HCT116 (cell line): Measurements from ENCODE around the gene SNX20. TPM values are rescaled to one million over a fixed set of nuclear protein-coding genes. Genes with fewer than 3 reads are reported as not detected.

ENCODE experiments used
- ATAC-seq: fragments of 200-7000 bp; cut with Tn5 transposase; 2 replicates; pipeline ENCODE4 v1.9.1; 2020; ENCODE audit warnings: mild to moderate bottlenecking, moderate library complexity
- BruUV-seq: library from RNA; stranded (reverse); fragments of 400-500 nt; replicated peaks from 2 replicates; lab custom pipeline; 2021; lab: Mats Ljungman, UMichigan
- CTCF ChIA-PET: fragments of 300-600 bp; sonication (Branson Sonifier 250); formaldehyde crosslinking; loops from one replicate; lab custom pipeline; 2021; ENCODE audit warnings: antibody characterized with exemption; lab: Charles Lee
- POLR2A ChIA-PET: fragments of 300-600, 350-600 bp; sonication (Branson Sonifier 250); formaldehyde crosslinking; loops from one replicate; lab custom pipeline; 2021; ENCODE audit warnings: antibody characterized with exemption; lab: Charles Lee
- RAD21 ChIA-PET, 2 experiments: fragments of 300-600 bp; sonication (Branson Sonifier 250); formaldehyde crosslinking; loops; one replicate each; lab custom pipeline; 2023; ENCODE audit warnings: low total read pairs in 2 of 2; ENCODE audit not compliant: uncharacterized antibody in 2 of 2, unreplicated experiment in 2 of 2, low non-redundant PET in 1 of 2; lab: Charles Lee
- DNase-seq: peaks from one replicate; pipeline ENCODE4 v3.0.0-alpha.2; 2010; ENCODE audit warnings: low read depth, low spot score
- H2AFZ ChIP-seq: fragments of 200-600 bp; shearing (Covaris generic), sonication (generic); 2 replicates; pipeline ENCODE4 v1.6.1; 2017; ENCODE audit warnings: low read depth, mixed run types, mixed read lengths, antibody characterized with exemption, low read length; ENCODE audit not compliant: poor library complexity, severe bottlenecking
- H3K27ac ChIP-seq: 2 replicates; pipeline ENCODE4 v1.5.1; 2012; ENCODE audit warnings: low read depth, low read length
- H3K27me3 ChIP-seq: fragments of 200-600 bp; sonication (generic); 2 replicates; pipeline ENCODE4 v1.6.1; 2016; ENCODE audit warnings: mixed run types, low read length, mixed read lengths; ENCODE audit not compliant: insufficient read depth
- H3K36me3 ChIP-seq, 2 experiments: fragments of 200-500 bp in 1 of 2; fragments of 200-600 bp in 1 of 2; sonication (Bioruptor generic) in 1 of 2; sonication (generic) in 1 of 2; 2 replicates each; pipeline versions ENCODE4 v1.5.1 to v1.6.1; 2014 to 2016; ENCODE audit warnings: low read length in 2 of 2, inconsistent platforms in 1 of 2, mixed read lengths in 1 of 2, mixed run types in 1 of 2; ENCODE audit not compliant: insufficient read depth in 2 of 2, control insufficient read depth in 1 of 2
- H3K4me1 ChIP-seq, 2 experiments: fragments of 200-600 bp in 1 of 2; sonication (generic) in 1 of 2; 2 replicates each; pipeline versions ENCODE4 v1.5.1 to v1.6.1; 2012 to 2017; ENCODE audit warnings: low read length in 2 of 2, inconsistent platforms in 1 of 2, mild to moderate bottlenecking in 1 of 2, mixed read lengths in 1 of 2, mixed run types in 1 of 2, moderate library complexity in 1 of 2; ENCODE audit not compliant: insufficient read depth in 2 of 2, control insufficient read depth in 1 of 2
- H3K4me2 ChIP-seq: fragments of 200-600 bp; sonication (generic); 2 replicates; pipeline ENCODE4 v1.6.1; 2017; ENCODE audit warnings: mixed run types, low read length, mixed read lengths
- H3K4me3 ChIP-seq, 2 experiments: fragments of 200-600 bp in 1 of 2; sonication (generic) in 1 of 2; replicated peaks in 1 of 2; 2 replicates each; pipeline ENCODE4 v1.5.1; 2011 to 2016; ENCODE audit warnings: low read length in 2 of 2, control low read depth in 1 of 2, low read depth in 1 of 2, mild to moderate bottlenecking in 1 of 2, mixed read lengths in 1 of 2, mixed run types in 1 of 2
- H3K79me2 ChIP-seq: fragments of 200-600 bp; sonication (generic); 2 replicates; pipeline ENCODE4 v1.6.1; 2017; ENCODE audit warnings: mild to moderate bottlenecking, mixed run types, low read length, moderate library complexity, mixed read lengths; ENCODE audit not compliant: insufficient read depth
- H3K9ac ChIP-seq: fragments of 200-600 bp; sonication (generic); 2 replicates; pipeline ENCODE4 v1.6.1; 2016; ENCODE audit warnings: low read length, mixed read lengths
- H3K9me2 ChIP-seq: fragments of 200-600 bp; sonication (generic), shearing (Covaris generic); 2 replicates; pipeline ENCODE4 v1.6.1; 2017; ENCODE audit warnings: mixed run types, mild to moderate bottlenecking, moderate library complexity; ENCODE audit not compliant: insufficient read depth
- H3K9me3 ChIP-seq, 2 experiments: fragments of 200-500 bp in 1 of 2; fragments of 200-600 bp in 1 of 2; sonication (Bioruptor generic) in 1 of 2; sonication (generic) in 1 of 2; 2 replicates each; pipeline ENCODE4 v1.6.1; 2014 to 2017; ENCODE audit warnings: low read length in 2 of 2, mixed read lengths in 2 of 2, inconsistent platforms in 1 of 2, low read depth in 1 of 2, mild to moderate bottlenecking in 1 of 2, mixed run types in 1 of 2, moderate library complexity in 1 of 2; ENCODE audit not compliant: control insufficient read depth in 1 of 2, insufficient read depth in 1 of 2
- H4K20me1 ChIP-seq: fragments of 200-600 bp; sonication (generic), shearing (Covaris generic); 2 replicates; pipeline ENCODE4 v1.6.1; 2017; ENCODE audit warnings: mixed run types, mild to moderate bottlenecking, moderate library complexity; ENCODE audit not compliant: insufficient read depth
- EZH2phosphoT487 ChIP-seq: fragments of 200-600 bp; IDR thresholded peaks from 2 replicates; pipeline ENCODE4 v1.6.1; 2018; ENCODE audit warnings: antibody characterized with exemption, borderline replicate concordance
- JUND ChIP-seq: IDR thresholded peaks from 2 replicates; pipeline ENCODE4 v1.6.1; 2012
- MAX ChIP-seq: IDR thresholded peaks from 2 replicates; pipeline ENCODE4 v1.6.1; 2012
- REST ChIP-seq: IDR thresholded peaks from 2 replicates; pipeline ENCODE4 v1.6.1; 2012; ENCODE audit warnings: low read depth
- SIN3A ChIP-seq: IDR thresholded peaks from 2 replicates; pipeline ENCODE4 v1.6.1; 2012; ENCODE audit warnings: low read depth
- SP1 ChIP-seq: IDR thresholded peaks from 2 replicates; pipeline ENCODE4 v1.6.1; 2012; ENCODE audit warnings: low read depth
- intact Hi-C: fragments of 100-400 bp; cut with micrococcal nuclease; formaldehyde crosslinking; loops from 2 replicates; pipeline ENCODE4 v1.10.0; 2022
- total RNA-seq: library from RNA; stranded (reverse); gene quantifications from one replicate; pipeline ENCODE4 v1.2.1, GENCODE V29; 2021; ENCODE audit not compliant: unreplicated experiment

The SNX20 gene
- total RNA-seq, 1 experiment from 2014 or later = 0.07 TPM

- Histone ChIP-seq H3K4me3 (no peak overlapping the region), H3K4me1 (peaks cover 6 to 15% of the 10 kb centered on the region in 2 experiments), H3K27ac (no peak overlapping the region), H3K9me2 (no peaks in the 10 kb centered on the region), H3K79me2 (no peaks in the 10 kb centered on the region), H3K36me3 (no peaks in the 10 kb centered on the region), H3K9me3 (no peaks in the 10 kb centered on the region), H2AFZ (no peak overlapping the region), H3K9ac (no peak overlapping the region), H3K27me3 (no peaks in the 10 kb centered on the region), H3K4me2 (no peak overlapping the region), H4K20me1 (no peaks in the 10 kb centered on the region)
- BruUV-seq = no TSS peak
- ChIA-PET POLR2A (no interaction called here), RAD21 (no interaction called here), CTCF (no interaction called here)
- ATAC-seq (no peak), DNase-seq (no peak)
- no peak for TF ChIP-seq SIN3A
- TF ChIP-seq REST = no peak
- TF ChIP-seq JUND = no peak
- no peak for TF ChIP-seq SP1
- no peak for TF ChIP-seq MAX
- no peak for TF ChIP-seq EZH2phosphoT487
- intact Hi-C loops = no loop called here
Observed at GRCh38 chr16:50622029-50622428, 59.1 kb downstream of the SNX20 start.

Other genes starting within 250 kb of the SNX20 start
- 11.4 TPM for gene NKD1, start 132.9 kb downstream of the SNX20 start, total RNA-seq
- gene NOD2, start 12.3 kb upstream of the SNX20 start, total RNA-seq = 5.4 TPM
- gene CYLD, start 60.8 kb upstream of the SNX20 start, total RNA-seq = 11.9 TPM